ENCODE measurements around the gene GABRG1.

Gene GABRG1

DNA sequence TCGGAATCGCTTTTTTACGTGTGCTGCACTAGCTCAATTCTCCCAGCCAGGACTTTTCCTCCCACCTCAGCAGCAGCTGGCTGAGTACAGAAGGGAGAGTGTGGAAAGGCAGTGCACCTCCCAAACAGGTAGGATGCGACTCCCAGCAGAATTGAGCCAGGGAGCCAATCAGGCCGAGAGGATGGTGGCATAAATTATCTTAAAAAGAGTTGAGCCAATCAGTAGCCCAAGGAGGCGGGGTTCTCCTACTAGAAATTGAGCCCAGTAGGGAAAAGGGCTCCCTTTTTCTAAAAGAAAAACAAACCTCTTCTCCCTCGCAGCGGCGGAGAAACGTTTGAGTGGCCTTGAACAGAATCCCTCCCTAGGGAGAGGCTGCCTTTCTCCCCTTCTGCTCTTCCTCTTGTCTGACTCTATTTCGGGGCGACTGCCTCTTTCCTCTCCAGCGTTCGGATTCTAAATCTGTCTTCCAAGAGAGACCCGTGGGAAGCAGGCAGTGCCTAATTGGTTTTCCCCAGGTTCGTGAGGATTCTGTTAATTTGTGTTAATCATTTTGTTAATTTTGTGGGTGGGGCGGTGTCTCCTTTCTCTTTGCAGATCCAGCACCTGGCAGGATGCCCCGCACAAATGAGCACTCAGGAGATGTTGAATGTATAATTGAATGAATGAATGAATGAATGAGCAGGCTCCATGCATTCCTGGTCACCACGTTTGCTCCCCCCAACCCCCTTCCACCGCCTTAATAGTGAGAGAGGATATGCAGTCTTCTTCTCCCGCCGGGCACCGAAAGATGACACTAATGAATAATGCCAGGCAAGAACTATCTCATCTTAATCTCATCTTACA is at the start of gene GABRG1:
GABRG1 (minus strand) TSS at position 142 of the 843 bp plus-strand sequence; CDS start at position 1, 141 bp downstream.
- no peak for DNase-seq (ENCODE audit: low spot score)

DNA sequence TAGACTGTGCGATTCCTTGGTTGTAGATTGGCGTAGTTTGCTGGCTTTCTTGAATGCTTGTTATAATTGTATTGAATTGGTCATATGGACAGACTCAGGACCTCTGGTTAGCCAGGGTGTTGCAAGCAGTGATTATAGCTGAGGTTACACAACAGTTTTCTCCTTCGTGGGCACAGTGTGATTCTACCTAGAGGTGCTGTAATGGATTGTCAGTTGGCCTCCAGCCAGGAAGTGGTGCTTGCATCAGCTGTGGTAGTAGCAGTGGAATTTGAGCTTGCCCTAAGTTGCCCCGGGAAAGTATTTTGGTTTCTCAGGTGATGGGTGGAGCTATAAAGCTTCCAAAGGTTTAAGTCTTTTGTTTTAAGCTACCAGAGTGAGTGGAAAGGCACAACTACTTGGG is 23.1 kb upstream of the GABRG1 start:
- peak; percentile 14 for DNase-seq (ENCODE audit: low spot score)

DNA sequence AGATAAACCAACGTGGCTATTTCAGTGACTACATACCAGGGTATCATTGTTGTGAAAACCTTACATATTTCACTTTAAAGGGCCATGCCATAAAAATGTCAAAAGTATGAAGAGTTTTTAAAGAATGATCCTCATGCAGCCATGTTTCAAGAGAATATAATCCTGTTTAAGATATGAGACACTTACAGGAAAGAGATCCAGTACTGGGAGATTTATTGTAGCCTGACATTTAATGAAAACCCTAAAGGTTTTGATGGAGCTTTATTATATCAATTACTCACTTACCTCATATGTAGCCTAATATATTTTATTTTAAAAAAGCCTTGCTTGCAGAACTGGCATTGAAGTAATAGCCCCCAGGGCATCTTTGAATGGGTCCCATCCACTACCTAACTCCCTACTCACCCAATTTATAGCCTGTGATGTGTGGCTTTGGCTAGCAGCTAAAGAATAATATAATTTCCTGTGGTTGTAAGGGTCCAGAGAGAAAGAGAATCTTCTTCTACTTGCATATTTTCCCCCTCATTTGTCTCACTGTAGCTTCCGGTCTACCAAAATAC is 7.7 kb upstream of the GABRG1 start:
- no peak for DNase-seq (ENCODE audit: low spot score)

DNA sequence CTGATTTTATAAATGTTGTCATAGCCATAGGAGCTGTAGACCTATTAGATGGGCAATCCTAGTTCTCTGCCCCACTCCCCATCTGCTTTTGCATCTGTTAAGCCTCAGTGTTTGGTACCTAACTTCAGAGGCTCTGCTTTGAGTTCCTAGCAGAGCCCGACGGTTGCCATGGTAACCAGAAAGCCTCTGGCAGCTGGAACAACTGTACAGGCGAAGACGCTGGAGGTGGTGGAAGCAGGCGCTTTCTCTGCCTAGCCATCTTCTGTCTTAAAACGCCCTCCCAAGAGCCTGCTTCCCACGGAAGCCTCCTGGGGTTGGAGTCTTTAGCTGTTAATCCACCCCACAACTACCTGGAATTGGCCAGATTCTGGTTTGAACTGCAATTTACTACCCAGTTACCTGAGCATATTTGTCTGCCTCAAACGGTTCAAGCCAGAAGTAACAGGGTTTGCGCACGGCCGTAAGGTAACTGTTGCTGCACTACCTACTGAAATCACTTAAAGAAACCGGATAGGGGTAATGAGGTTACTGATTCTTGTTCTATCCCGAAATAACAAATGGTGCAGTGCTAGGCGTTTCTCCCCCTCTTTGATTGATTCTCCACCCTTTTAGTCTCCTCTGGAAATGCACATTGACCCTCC is 1.0 kb upstream of the GABRG1 start:
- no peak for DNase-seq (ENCODE audit: low spot score)

DNA sequence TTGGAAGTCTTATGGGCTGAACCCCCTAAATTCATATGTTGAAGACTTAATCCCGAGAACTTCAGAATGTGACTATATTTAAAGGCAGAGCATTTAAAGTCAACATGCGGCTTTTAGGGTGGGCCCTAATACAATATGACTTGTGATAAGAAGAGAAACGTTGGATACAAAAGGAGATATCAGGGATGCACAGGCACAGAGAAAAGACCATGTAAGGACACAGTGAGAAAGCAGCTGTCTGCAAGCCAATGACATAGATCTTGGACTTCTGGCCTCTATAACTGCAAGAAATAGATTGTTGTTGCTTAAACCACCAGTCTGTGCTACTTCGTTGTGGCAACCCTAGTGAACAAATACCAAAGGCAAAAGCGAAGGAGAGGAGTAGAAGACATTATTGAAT is 42.2 kb downstream of the GABRG1 start:
- DNase-seq (ENCODE audit: low spot score): no peak

DNA sequence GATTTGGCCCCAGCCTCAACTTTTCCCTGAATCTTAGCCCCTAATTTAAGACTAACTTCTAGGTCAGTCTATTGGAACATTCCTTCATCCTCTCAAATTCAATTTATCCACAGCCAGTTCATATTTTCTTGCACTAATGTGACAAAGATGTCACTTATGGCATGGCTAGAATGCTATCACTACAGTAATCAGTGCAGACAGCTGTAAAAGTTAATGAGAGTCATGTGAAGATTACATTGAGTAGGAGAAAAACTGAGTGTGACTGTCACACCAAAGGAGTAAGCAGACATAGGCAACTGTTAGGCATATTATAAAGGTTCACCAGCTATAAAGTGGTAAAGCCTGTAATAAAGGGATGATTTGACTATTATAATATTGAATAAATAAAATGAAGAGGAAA is 42.6 kb downstream of the GABRG1 start:
- DNase-seq (ENCODE audit: low spot score): no peak

DNA sequence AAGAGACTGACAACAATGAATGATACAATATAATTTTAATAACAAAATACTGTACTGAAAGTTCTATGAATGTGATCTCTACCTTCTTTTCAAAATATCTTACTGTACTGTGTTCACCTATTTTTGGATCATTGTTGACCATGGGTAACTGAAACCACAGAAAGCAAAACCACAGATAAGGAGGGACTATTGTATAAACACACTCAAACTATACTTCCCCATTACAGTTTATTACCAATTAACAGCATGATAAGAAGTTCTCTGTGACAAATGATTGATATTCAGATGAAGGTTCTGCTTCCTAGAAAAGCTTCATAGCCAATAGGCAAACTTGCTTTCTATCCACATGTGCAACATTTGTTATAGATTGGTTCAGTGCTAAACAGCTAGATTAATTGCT is 50.1 kb downstream of the GABRG1 start:
- DNase-seq (ENCODE audit: low spot score): no peak

DNA sequence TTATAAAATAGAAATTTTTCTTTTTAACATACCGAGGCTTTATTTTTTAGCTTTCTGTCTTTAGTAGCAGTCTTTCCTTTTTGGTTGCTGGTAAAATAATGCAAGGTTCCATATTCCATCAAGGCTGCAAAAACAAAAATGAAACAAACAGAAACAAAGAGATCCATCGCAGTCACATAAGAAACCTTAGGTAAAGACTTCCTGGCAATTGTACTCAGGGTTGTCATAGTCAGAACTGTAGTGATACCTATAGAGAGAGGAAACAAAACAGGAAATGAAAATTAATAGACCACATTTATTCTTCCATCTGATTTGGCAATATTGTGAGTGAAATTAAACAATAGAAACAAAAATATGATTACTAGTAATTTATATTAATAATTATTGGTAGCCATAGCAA is 72.5 kb downstream of the GABRG1 start:
- no peak for DNase-seq (ENCODE audit: low spot score)

DNA sequence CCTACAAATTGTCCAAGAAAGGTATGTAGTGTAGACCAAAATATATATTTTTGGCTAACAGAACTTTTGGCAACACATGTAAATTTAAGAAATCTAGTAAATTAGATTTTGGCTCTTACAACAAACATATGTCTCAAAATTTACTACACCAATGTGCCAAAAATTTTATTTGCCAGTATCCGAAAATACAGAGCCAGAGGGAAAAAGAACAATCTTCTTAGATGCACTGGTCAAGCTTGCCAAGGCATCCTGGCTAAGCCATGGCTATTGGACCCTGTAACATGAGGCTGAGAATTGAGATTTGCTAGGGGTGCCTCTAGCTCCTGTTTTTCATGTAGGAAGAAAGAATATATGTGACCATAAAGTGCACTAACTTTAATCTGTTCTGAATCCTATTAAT is 91.8 kb downstream of the GABRG1 start:
- no peak for DNase-seq (ENCODE audit: low spot score)

DNA sequence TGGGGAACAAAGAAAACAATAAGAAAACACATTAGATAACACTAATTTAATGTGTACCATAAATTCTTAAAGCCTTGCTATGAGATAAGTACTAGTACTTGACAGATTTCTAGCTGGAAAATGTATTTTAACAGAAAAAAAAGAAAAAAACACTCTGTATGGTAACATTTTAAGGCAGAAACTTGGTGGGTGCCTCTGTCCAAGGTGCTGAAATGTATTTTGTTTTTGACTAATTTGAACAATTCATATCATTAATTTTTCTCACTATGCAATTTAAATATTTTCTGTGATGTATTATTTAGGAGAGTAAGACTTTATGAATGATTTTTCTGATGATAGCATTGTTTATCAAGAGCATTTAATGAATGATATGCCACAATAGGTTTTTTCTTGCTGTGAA is 107.5 kb downstream of the GABRG1 start:
- no peak for DNase-seq (ENCODE audit: low spot score)

DNA sequence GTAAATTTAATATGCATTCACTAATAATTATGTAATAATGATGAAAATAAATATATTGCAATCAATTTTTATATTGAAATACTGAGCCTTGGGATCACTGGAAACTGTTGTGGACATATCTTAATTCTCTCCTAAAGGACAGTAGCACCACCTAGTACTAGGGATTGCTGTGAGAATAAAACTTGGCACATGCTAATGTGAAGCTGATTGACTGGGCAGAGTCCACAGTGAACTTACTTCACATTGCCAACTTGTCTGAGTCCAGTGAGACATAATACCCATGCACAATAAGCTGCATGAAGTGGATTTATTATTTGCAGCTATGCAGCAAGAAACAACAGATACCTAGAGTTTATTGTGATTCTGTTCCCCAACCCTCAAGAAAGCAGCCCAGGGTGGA is 131.1 kb downstream of the GABRG1 start:
- DNase-seq (ENCODE audit: low spot score): no peak

DNA sequence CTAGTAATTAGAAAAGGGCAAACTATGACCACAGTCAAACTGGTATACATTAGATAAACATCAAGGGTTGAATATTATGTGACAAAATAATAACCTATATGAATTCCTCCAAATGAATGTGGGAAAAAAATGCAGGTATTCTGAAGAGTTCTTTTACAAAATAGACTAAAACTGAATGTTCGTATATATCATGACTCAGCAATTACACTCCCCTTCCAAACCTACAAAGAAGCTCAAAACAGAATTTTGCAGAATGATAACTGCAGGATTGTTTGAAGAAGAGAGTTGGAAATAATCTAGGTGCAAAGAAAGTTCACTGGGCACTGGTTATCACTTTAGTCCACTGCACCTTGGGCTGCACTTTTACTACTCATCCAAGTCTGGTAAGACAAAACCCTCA is 134.1 kb downstream of the GABRG1 start:
- DNase-seq (ENCODE audit: low spot score): no peak

DNA sequence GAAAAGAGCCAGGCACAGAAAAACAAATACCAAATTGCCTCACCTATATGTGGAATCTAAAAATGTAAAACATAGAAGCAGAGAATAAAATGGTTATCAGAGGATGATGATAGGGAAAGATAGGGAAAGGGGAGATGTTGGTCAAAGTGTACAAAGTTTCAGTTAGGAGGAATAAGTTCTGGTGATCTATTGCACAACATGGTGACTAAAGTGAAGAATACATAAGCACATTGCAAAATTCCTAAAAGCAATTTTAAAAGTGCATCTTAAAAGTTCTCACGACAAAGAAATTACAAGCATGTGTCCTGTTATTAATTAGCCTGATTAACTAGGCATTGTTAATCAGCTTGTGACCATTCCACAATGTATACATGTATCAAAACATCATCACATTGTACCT is 136.0 kb downstream of the GABRG1 start:
- DNase-seq (ENCODE audit: low spot score): no peak

Measured in HuH-7.5 (cell line).